ENCODE measurements around the gene KPNA1. TPM values are rescaled to one million over a fixed set of nuclear protein-coding genes. Genes with fewer than 3 reads are reported as not detected.

KPNA1 gene
- total RNA-seq, 2 donors from 2014 or later: 47.4 to 60.4 TPM

DNA sequence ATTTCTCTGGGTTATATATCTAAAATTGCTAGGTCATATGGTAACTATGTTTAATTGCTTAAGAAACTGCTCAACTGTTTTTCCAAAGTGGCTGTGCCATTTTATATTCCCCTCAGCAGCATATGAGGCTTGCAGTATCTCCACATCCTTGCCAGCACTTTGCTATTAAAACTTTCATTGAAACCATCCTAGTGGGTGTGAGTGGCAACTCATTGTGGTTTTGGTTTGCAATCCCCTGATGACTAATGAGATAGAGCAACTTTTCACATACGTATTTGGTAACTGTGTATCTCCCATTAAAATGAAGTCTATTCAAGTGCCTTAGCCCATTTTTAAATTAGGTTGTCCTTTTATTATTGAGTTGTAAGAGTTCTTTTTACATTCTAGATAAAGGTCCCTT is 17.3 kb downstream of the KPNA1 start:
- Histone ChIP-seq H3K4me1 (no peaks in the 10 kb centered on the region), H3K27ac (no peak overlapping the region), H3K4me3 (no peak overlapping the region), H3K27me3 (no peaks in the 10 kb centered on the region), H3K9me3 (no peaks in the 10 kb centered on the region), H3K9ac (ENCODE audit: low read depth in 2 of 2, low read length in 2 of 2) (no peak overlapping the region), H3K36me3 (peaks cover 4% of the 10 kb centered on the region)
- TF ChIP-seq, protein P1, sequence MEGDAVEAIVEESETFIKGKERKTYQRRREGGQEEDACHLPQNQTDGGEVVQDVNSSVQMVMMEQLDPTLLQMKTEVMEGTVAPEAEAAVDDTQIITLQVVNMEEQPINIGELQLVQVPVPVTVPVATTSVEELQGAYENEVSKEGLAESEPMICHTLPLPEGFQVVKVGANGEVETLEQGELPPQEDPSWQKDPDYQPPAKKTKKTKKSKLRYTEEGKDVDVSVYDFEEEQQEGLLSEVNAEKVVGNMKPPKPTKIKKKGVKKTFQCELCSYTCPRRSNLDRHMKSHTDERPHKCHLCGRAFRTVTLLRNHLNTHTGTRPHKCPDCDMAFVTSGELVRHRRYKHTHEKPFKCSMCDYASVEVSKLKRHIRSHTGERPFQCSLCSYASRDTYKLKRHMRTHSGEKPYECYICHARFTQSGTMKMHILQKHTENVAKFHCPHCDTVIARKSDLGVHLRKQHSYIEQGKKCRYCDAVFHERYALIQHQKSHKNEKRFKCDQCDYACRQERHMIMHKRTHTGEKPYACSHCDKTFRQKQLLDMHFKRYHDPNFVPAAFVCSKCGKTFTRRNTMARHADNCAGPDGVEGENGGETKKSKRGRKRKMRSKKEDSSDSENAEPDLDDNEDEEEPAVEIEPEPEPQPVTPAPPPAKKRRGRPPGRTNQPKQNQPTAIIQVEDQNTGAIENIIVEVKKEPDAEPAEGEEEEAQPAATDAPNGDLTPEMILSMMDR (IDR thresholded peaks at IDR 0.05): no peak
- intact Hi-C loops (cut with DNase I): no loop called here
- no peak for DNase-seq

DNA sequence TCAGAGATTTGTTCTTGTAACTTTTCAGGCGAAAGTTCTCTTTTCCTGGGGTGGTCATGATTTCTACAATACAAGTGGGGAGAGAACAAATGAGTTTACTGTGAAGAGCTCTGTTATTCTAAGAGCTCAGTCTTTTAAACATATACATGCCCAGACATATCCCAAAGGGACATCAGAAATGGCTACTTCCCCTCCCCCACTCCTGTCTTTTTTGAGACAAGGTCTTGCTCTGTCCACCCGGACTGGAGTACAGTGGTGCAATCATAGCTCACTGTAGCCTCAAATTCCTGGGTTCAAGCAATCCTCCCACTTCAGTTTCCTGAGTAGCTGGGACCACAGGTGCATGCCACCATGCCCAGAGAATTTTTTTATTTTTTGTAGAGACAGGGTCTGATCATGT is 18.2 kb downstream of the KPNA1 start:
- peaks cover 4% of the 10 kb centered on the region for H3K36me3 ChIP-seq
- H3K27me3 ChIP-seq: no peaks in the 10 kb centered on the region
- H3K9ac ChIP-seq (ENCODE audit: low read depth in 2 of 2, low read length in 2 of 2): no peak overlapping the region
- TF ChIP-seq, protein P1 (IDR thresholded peaks at IDR 0.05): no peak
- no peak overlapping the region for H3K4me3 ChIP-seq
- H3K4me1 ChIP-seq: no peaks in the 10 kb centered on the region
- H3K27ac ChIP-seq: no peak overlapping the region
- DNase-seq: no peak
- H3K9me3 ChIP-seq: no peaks in the 10 kb centered on the region
- intact Hi-C loops (cut with DNase I): no loop called here

DNA sequence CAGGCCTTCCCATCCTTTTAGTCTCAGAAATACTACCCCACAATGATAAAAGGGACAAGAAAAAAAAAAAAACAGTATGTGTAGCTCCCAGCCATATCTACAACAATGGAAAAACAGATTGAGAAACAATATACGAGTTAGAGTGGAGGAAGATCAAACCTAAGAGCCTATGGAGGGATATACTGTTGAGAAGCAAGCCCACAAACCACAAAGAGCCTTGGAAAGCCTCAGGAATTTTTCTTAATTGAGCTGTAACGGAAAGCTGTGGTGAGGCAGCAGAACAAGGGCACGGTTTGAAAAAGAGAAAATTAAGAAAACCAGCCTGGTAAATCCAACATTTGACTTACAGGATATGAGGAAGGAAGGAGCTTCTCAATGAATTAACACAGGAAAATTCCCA is 21.4 kb downstream of the KPNA1 start:
- H3K9ac ChIP-seq (ENCODE audit: low read depth in 2 of 2, low read length in 2 of 2): no peak overlapping the region
- intact Hi-C loops (cut with DNase I): no loop called here
- H3K9me3 ChIP-seq: no peaks in the 10 kb centered on the region
- H3K36me3 ChIP-seq: peaks cover 4% of the 10 kb centered on the region
- H3K27me3 ChIP-seq: no peaks in the 10 kb centered on the region
- no peak for DNase-seq
- TF ChIP-seq, protein P1 (IDR thresholded peaks at IDR 0.05): no peak
- no peaks in the 10 kb centered on the region for H3K4me1 ChIP-seq
- no peak overlapping the region for H3K27ac ChIP-seq
- H3K4me3 ChIP-seq: no peak overlapping the region

DNA sequence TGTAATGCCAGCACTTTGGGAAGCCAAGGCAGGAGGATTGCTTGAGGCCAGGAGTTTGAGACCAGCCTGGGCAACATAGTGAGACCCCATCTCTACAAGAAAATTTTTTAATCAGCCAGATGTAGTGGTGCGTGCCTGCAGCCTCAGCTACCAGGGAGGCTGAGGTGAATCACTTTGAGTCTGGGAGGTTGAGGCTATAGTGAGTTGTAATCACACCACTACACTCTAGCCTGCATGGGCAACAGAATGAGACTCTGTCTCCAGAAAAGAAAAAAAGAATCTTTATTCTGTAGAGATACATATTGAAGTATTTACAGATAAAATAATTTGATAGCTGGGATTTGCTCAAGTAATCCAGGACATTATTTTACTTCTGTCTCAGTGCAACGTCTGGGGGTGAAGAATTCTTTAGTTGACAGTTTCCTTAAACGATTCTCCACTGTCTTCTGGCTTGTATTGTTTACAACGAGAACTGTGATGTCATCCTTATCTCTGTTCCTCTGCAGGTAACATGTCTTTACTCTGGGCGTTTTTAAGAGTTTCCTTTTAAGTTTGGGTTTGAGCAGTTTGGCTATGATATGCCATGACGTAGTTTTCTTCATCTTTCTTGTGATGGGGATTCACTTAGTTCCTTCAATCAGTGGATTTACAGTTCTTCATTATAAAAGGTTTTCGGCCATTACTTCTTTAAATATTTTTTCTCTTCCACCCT is 26.3 kb downstream of the KPNA1 start:
- Histone ChIP-seq H3K27ac (no peak overlapping the region), H3K9ac (ENCODE audit: low read depth in 2 of 2, low read length in 2 of 2) (no peak overlapping the region), H3K9me3 (no peaks in the 10 kb centered on the region), H3K36me3 (no peaks in the 10 kb centered on the region), H3K4me3 (no peak overlapping the region), H3K27me3 (no peaks in the 10 kb centered on the region), H3K4me1 (no peaks in the 10 kb centered on the region)
- no peak for DNase-seq
- intact Hi-C loops (cut with DNase I): no loop called here
- TF ChIP-seq, protein P1 (IDR thresholded peaks at IDR 0.05): no peak

DNA sequence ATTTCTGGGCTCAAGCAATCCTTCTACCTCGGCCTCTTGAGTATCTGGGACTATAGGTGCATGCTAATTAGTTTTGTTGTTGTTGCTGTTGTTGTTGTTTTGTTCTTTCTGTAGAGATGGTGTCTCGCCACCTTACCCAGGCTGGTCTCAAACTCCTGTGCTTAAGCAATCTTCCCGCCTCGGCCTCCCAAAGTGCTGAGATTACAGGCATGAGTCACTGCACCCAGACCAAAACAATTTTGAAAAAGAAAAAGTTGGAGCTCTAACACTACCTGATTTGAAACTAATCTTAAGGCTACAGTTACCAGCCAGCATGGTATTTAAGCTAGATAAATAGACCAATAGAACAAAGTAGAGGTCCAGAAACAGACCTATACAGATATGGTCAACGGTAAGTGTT is 29.8 kb downstream of the KPNA1 start:
- H3K36me3 ChIP-seq: no peaks in the 10 kb centered on the region
- no peaks in the 10 kb centered on the region for H3K9me3 ChIP-seq
- TF ChIP-seq, protein P1 (IDR thresholded peaks at IDR 0.05): no peak
- intact Hi-C loops (cut with DNase I): no loop called here
- H3K4me3 ChIP-seq: no peak overlapping the region
- H3K9ac ChIP-seq (ENCODE audit: low read depth in 2 of 2, low read length in 2 of 2): no peak overlapping the region
- H3K27ac ChIP-seq: no peak overlapping the region
- no peaks in the 10 kb centered on the region for H3K4me1 ChIP-seq
- DNase-seq: no peak
- H3K27me3 ChIP-seq: no peaks in the 10 kb centered on the region
